Immature natural killer cell (primary cell): ENCODE measurements around the gene SLC5A10. TPM values are rescaled to one million over a fixed set of nuclear protein-coding genes. Genes with fewer than 3 reads are reported as not detected.
A peak's percentile ranks its signal among the peaks of the same experiment; 100 is the strongest.
"Not testable (repeated sequence)": the region's sequence is repeated elsewhere in the genome, so short reads cannot be mapped to it uniquely, and the experiment has no call there.

ENCODE experiments used
- DNase-seq, 3 donors: peaks; one replicate each; pipeline ENCODE4 v3.0.0; 2022; ENCODE audit warnings: mixed read lengths in 1 of 3
- H3K27ac Mint-ChIP-seq, 6 donors: one replicate each; pipeline ENCODE4 v1.8.0; 2020; ENCODE audit warnings: mixed read lengths in 6 of 6, mild to moderate bottlenecking in 5 of 6, inconsistent platforms in 4 of 6, moderate library complexity in 3 of 6
- H3K27me3 Mint-ChIP-seq, 3 donors: one replicate each; pipeline ENCODE4 v1.8.0; 2020 to 2021; ENCODE audit warnings: low read depth in 3 of 3, mild to moderate bottlenecking in 3 of 3, mixed read lengths in 3 of 3, moderate library complexity in 3 of 3, inconsistent platforms in 1 of 3
- H3K36me3 Mint-ChIP-seq, 3 donors: one replicate each; pipeline ENCODE4 v1.8.0; 2020; ENCODE audit warnings: mixed read lengths in 3 of 3, inconsistent platforms in 2 of 3, mild to moderate bottlenecking in 2 of 3
- H3K4me1 Mint-ChIP-seq, 2 donors: one replicate each; pipeline ENCODE4 v1.8.0; 2020; ENCODE audit warnings: inconsistent platforms in 2 of 2, mild to moderate bottlenecking in 2 of 2, mixed read lengths in 2 of 2, moderate library complexity in 1 of 2
- H3K4me3 Mint-ChIP-seq, 5 donors: one replicate each; pipeline ENCODE4 v1.8.0; 2020; ENCODE audit warnings: mild to moderate bottlenecking in 5 of 5, mixed read lengths in 5 of 5, inconsistent platforms in 3 of 5, moderate library complexity in 3 of 5
- H3K9me3 Mint-ChIP-seq, 6 donors: one replicate each; pipeline ENCODE4 v1.8.0; 2020; ENCODE audit warnings: mild to moderate bottlenecking in 6 of 6, mixed read lengths in 6 of 6, inconsistent platforms in 4 of 6, moderate library complexity in 3 of 6
- polyA plus RNA-seq, 3 donors: library from polyadenylated mRNA; unstranded; fragments of 300-500 nt; fragmentation: Illumina TruSeq; gene quantifications; one replicate each; pipeline ENCODE4 v1.2.3, GENCODE V29; 2021

Gene SLC5A10
- polyA plus RNA-seq, 3 donors from 2014 or later = not detected

- H3K27ac Mint-ChIP-seq = peak overlapping the region; percentile 73 to 93 (median 88)
- not testable (repeated sequence) for H3K4me1 Mint-ChIP-seq, H3K27me3 Mint-ChIP-seq, H3K9me3 Mint-ChIP-seq, H3K36me3 Mint-ChIP-seq
- H3K4me3 Mint-ChIP-seq = peak overlapping the region; percentile 77 to 84 (median 78)
- DNase-seq = peak; percentile 85 to 95 (median 92)
Measured at GRCh38 chr17:19063326-19063956, 111.5 kb downstream of the SLC5A10 start.

GRCh38 chr17:19064378-19064777 is 112.4 kb downstream of the SLC5A10 start:
- not testable (repeated sequence) for H3K27me3 Mint-ChIP-seq, H3K36me3 Mint-ChIP-seq, H3K4me1 Mint-ChIP-seq, H3K9me3 Mint-ChIP-seq
- DNase-seq = peak in 2 of 3 donors; percentile 15 to 20
- Mint-ChIP-seq H3K4me3 (peak overlapping the region in 4 of 5 donors; percentile 50 to 65 (median 54)), H3K27ac (peak overlapping the region in 3 of 6 donors; percentile 24 to 62 (median 39))

- not testable (repeated sequence) for H3K27me3 Mint-ChIP-seq, DNase-seq
Measured at GRCh38 chr17:19070318-19071168, 118.6 kb downstream of the SLC5A10 start.

More at GRCh38 chr17:19070318-19071168, 118.6 kb downstream of the SLC5A10 start:
- H3K9me3 Mint-ChIP-seq, H3K27ac Mint-ChIP-seq, H3K4me3 Mint-ChIP-seq, H3K4me1 Mint-ChIP-seq, H3K36me3 Mint-ChIP-seq: not testable (repeated sequence)

Other genes starting within 250 kb of the SLC5A10 start
- gene FBXW10, start 208.1 kb upstream of the SLC5A10 start, polyA plus RNA-seq = not detected
- gene TVP23B, start 171.0 kb upstream of the SLC5A10 start, polyA plus RNA-seq = 10 to 100 TPM; 23.6 to 55.4 (median 47.6) TPM
- 10 to 100 TPM; 29.7 to 39.8 (median 34.8) TPM for gene PRPSAP2, start 94.0 kb upstream of the SLC5A10 start, polyA plus RNA-seq
- gene FAM83G, start 52.6 kb downstream of the SLC5A10 start, polyA plus RNA-seq = 1 to 10 TPM in 2 of 3 donors, under 1 TPM in 1; 0.81 to 3.7 (median 1.9) TPM
- 10 to 100 TPM in 2 of 3 donors, 1 to 10 TPM in 1; 5.2 to 19.0 (median 18.3) TPM for gene GRAP, start 94.8 kb downstream of the SLC5A10 start, polyA plus RNA-seq
- gene GRAPL, start 175.4 kb downstream of the SLC5A10 start, polyA plus RNA-seq = not detected